ENCODE measurements around the gene MZB1.
"Not testable (repeated sequence)": the region's sequence is repeated elsewhere in the genome, so short reads cannot be mapped to it uniquely, and the experiment has no call there.

Gene MZB1

DNA sequence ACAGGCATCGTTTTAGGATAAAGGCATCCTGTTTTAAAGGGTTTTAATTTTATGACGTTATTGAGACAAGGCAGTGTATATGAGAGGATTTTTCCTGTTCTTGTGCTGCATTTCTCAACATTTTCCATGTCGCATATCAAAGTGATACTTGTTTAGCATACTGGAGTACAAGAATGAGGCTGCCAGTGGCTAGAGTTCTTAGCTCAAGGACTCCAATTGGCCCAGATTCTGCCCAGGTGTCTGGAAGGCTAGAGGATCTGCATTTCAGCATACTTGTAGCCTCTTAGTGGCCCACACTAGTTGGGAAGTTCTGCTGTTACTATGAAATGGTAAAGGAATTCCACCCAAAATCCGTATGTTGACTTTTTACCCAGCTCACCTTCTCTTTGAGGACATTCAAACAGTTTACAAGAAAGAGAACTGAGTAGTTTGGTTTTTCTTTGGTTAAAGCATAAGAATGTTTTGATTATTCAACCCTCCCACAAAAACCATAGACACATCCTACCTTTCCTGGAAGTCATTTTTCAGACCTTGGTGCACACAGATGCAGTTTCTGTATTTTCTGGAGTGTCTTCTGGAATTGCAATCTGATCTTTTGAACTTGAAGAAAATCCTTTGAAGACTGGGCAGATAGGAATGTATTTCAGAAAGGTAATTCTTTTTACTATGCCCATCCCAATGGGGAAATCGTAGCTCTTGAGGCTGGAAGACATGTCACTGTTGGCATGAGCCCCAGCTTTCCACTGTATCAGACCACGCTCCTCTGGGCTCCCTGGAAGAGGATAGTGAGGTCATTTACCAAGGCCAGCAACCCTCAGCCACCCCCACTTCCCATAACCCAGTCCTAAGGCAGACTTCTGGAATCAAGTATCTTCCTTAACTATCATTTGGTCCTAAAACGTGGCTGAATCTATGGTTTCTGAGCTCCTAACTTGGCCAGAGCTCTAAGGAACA, 18.0 kb downstream of the MZB1 start:
- peak in 1 of 2 donors; percentile 8 for DNase-seq

DNA sequence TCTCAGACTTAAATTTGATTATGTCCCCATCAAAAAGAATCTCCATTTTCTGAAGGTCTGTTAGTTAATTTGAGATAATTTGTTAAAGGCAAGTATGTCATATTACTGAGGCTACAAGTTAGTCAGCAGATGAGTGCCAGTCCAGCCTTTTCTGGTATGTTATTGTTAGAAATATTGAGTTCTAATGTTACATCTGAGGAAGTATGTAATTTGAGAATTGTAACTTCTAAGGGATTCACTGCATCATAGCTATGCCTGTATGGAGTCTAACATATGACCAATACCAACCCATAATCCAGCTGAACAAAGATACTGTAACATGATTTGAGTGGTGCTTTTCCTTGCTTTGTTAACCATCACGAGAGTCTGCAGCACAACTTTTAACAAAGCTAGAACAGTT, 20.5 kb downstream of the MZB1 start:
- no peak for DNase-seq

DNA sequence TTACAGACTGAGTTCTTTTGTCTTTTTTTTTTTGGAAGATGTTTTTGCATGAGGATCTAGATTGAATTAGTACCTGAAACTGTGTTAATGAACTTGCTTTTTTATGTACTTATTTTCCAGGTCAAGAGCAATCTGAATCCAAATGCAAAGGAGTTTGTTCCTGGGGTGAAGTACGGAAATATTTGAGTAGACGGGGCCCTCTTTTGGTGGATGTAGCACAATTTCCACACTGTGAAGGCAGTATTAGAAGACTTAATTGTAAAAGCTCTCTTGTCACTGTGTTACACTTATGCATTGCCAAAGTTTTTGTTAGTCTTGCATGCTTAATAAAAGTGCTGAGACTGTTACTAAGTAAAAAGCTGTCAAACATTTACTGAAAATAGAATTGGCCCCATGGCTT, 21.1 kb downstream of the MZB1 start:
- peak in 1 of 2 donors; percentile 22 for DNase-seq

DNA sequence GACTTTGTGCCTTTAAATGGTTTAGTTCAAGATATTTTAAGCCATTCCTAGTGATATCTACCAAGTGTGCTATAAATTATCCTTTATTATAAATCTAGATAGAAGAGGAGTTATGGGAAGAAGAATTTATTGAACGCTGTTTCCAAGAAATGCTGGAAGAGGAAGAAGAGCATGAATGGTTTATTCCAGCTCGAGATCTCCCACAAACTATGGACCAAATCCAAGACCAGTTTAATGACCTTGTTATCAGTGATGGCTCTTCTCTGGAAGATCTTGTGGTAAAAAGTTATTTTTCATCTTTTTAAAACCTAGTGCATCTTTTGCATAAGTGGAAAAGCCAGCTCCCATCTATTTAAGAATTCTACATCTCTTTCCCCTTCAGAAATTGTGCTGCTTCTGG, 25.2 kb downstream of the MZB1 start:
- DNase-seq = no peak

DNA sequence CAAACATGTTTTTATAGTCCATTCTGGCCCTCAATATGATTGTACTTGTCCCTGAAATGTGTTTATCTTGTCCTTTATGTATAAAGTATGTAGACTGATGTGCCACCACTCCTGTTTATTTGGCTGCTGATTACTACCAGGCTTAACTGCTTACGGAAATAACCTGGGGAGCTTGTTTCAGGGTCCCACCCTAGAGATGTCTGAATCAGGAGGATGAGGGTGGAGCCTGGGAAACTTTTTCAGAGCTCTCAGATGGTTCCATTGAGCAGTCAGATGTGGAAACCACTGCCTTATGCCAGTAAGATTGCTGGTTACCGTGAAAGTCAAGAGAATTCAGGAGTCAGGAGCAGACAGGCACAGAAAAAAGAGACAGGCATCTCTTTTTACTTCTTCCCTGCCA, 25.8 kb downstream of the MZB1 start:
- DNase-seq = no peak

DNA sequence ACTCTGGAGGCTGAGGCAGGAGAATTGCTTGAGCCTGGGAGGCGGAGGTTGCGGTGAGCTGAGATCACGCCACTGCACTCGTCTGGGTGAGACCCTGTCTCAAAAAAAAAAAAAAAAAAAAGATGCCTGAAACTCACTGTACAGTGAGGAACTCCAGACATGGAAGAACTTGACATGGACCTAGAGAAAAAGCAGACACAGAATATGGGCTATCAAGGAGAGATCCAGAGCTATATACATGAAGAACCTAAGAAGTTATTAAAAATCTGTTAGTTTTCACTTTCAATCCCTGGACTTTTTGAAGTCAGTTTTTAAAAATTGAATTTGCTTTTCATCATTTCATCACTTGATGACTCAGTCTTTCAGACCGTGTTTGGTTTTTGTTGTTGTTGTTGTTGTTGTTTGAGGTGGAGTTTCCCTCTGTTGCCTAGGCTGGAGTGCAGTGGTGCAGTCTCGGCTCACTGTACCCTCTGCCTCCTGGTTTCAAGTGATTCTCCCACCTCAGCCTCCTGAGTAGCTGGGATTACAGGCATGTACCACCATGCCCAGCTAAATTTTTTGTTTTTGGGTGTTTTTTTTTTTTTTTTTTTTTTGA, 27.8 kb downstream of the MZB1 start:
- no peak for DNase-seq

DNA sequence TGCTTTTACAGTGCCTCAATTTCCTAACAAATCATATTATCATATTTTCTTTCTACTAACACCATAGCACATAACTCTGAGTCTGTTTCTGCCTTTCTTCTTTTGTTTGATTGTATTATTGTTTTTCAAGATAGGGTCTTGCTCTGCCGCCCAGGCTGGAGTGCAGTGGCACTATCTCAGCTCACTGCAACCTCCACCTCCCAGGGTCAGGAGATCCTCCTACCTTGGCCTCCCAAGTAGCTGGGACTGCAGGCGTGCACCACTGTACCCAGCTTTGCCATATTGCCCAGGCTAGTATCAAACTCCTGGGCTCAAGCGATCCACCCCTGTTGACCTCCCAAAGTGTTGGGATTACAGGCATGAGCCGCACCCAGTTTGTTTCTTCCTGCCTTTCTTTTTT, 29.3 kb downstream of the MZB1 start:
- DNase-seq = no peak

DNA sequence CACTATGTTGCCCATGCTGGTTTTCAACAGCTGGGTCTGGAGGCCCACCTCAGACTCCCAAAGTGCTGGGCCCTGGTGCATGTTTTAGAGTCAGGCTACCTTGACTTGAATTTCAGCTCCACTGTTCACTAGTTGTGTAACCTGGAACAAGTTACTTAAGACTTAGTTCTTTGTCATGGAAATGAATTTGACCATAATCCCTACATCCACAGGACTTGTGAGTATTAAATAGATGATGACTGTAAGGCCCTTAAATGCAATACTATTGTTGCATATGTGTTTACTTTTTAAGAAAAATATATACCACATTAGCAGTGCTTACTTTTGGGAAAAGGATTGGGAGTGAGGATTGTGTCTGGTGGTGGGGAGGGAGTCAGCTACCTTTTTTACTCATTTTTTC, 31.6 kb downstream of the MZB1 start:
- DNase-seq = no peak

DNA sequence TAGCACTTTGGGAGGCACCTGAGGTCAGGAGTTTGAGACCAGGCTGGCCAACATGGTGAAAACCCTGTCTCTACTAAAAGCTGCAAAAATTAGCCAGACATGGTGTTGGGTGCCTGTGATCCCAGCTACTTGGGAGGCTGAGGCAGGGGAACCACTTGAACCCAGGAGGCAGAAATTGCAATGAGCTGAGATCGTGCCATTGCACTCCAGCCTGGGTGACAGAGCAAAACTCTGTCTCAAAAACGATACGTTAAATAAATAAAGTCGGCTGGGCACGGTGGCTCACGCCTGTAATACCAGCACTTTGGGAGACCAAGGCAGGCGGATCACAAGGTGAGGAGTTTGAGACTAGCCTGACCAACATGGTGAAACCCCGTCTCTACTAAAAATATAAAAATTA, 33.8 kb downstream of the MZB1 start:
- not testable (repeated sequence) for DNase-seq

DNA sequence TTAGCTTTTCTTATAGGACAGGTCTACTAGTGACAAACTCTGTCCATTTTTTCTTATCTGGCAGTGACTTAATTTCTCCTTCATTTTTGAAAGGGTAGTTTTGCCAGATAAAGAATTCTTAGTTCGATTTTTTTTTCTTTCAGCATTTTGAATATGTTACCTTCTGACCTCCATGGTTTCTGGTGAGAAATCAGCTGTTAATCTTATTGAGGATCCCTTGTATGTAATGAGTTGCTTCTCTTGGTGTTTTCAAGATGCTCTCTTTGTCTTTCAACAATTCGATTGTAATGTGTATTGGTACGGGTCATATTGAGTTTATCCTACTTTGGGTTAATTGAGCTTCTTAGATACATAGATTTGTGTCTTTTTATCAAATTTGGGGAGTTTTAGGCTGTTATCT, 35.5 kb downstream of the MZB1 start:
- no peak for DNase-seq

DNA sequence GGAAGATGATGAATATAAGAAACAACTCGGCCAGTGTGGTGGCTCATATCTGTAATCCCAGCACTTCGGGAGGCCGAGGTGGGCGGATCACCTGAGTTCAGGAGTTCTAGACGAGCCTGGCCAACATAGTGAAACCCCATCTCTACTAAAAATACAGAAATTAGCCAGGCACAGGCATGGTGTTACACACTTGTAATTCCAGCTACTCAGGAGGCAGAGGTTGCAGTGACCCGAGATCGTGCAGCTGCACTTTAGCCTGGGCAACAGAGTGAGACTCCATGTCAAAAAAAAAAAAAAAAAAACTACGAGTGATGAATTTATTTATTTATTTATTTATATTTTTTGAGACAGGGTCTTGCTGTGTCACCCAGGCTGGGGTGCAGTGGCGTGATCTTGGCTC, 41.9 kb downstream of the MZB1 start:
- not testable (repeated sequence) for DNase-seq

DNA sequence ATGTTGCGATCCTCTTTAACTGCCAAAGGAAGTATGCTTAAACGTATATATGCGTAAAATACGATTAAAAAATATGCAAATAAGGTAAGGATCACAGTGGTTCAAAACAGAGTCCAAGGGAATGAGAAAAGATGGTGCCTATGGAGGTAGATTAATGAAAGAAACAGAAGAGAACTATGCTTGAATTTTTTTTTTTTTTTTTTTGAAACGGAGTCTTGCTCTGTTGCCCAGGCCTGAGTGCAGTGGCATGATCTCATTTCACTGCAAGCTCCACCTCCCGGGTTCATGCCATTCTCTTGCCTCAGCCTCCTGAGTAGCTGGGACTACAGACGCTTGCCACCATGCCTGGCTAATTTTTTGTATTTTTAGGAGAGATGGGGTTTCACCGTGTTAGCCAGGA, 44.3 kb downstream of the MZB1 start:
- not testable (repeated sequence) for DNase-seq

DNA sequence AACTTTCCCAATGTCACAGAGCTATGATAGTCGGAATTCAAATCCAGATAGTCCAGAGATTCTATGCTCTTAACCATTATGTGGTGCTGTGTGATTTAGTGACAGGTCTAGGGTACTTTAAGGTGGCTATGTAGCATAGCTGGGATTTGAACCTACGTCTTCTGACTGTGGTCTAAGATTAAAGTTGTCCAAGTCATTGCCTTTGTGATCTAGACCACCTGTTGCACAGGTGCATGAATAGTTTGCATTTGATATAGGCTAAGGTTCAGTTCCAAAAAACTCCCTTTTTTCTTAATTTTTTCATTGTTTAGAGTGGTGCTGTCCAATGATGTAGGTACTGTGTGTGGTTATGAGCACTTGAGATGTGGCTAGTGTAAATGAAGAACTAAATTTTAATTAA, 45.5 kb downstream of the MZB1 start:
- DNase-seq = no peak

DNA sequence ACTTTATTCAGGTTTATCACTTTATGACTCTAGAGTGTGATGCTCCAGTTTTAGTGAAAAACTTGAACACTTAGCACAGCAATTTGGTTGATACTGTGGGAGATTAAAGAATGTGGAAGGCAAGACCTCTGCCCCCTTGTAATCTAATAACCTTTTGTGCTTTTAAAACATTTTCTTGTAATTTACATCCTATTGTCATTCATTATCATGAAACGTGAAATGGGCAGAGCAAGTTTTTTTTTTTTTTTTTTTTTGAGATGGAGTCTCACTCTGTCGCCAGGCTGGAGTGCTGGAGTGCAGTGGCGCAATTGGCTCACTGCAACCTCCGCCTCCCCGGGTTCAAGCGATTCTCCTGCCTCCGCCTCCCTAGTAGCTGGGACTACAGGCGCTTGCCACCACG, 46.2 kb downstream of the MZB1 start:
- no peak for DNase-seq

DNA sequence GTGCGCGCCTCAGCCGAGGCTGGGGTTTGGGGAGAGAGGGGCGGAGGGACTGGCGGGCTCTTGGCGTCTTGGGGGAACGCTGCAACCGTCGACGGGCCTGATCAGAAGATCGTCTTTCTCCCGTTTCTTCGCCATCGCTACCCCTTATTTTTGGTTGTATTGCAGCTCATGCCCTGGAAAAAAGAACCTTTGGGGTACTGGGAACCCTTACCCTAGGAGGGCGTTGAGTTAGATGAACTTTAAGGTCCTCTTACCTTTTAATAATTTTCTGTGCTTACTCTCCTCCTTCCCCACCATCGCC, 47.3 kb downstream of the MZB1 start:
- DNase-seq = no peak

DNA sequence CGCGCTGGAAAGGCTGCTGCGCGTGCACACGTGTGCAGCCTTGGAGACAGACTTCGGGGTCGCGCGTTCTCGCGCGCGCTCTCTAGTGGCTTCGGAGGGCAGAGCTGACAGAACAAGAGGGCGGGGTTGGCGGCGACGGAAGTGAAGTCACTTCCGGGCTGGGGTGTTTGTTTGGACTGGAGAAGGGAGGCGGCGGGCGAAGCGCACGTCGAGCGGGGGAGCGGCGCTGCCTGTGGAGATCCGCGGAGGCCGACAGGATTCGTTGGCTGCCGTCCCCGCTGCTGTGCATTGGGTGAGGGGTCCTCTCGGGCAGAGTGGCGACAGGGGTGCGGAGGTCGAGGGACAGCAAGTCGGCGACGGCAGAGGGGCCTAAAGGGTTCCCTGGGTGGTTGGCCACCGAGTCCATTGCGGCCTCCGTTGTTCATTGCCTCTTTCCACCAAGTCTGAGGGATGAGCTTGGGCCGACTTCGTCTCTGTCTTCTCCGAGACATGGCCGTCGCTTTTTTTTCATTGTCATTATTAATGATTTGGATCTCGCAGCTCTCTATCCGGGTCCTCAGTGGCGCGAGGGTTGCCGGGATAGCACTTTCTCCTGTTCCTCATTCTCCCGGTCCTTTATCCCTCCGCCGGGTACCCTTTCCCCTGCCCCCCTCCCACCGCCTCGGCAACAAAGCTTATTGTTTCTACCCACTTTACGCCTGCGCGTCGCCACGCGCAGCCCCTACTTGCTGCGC, 47.9 kb downstream of the MZB1 start, which contains the start of gene PAIP2:
Gene PAIP2, plus strand, starts transcription at position 166 of the 734 bp plus-strand sequence. CDS start 21,931 bp downstream, outside the sequence.
- DNase-seq = peak; percentile 98

DNA sequence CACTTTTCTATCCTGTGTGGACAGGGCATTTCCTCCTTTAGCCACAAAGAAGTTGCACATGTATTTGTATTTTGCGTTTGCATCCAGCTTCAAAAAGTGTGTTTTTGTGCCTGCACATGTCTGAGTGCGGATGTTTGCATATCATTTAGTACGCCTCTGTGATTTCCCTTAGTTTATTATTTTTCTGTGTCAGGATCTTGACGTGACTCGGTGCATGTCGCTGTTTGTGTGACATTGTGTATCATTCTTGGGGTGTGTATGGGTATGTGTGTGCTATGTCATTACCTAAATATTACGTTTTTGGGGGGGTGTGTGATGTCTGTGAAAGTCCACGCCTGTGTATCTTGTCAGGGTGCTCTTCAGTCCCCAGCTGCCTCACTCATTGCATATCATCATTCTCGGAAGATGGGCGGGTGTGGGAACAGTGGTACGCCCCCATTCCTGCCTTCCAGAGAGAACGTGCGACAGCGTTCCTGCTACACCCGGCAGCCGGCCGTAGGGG, 48.5 kb downstream of the MZB1 start:
- no peak for DNase-seq

DNA sequence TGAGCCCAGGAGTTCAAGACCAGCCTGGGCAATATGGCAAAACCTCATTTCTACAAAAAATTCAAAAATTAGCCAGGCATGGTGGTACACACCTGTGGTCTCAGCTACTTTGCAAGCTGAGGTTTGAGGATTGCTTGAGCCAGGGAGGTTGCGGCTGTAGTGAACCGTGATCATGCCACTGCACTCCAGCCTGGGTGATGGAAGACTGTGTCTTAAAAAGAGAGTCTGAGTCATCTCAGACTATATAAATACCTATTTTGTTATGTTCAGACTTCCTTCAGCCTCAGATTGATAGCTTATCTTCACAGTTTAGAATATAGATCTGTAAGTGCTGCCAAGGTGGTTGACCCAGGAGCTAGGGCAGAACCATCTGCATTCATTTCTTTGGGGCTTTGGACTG, 49.7 kb downstream of the MZB1 start:
- no peak for DNase-seq
